Glomerular visceral epithelial cell (primary cell): ENCODE measurements around the gene TPGS1.
A peak's percentile ranks its signal among the peaks of the same experiment; 100 is the strongest.

ENCODE experiments used
- DNase-seq: peaks from one replicate; pipeline ENCODE4 v3.0.0-alpha.2; 2016; ENCODE audit errors: extremely low spot score

The TPGS1 gene, protein sequence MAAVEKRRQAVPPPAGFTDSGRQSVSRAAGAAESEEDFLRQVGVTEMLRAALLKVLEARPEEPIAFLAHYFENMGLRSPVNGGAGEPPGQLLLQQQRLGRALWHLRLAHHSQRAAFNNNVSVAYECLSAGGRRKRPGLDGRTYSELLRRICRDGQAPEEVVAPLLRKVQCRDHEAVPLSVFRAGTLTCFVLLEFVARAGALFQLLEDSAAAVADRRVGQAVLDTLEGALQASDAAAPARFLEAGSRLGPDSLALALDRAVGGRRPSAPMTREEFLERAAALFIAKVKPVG

DNA sequence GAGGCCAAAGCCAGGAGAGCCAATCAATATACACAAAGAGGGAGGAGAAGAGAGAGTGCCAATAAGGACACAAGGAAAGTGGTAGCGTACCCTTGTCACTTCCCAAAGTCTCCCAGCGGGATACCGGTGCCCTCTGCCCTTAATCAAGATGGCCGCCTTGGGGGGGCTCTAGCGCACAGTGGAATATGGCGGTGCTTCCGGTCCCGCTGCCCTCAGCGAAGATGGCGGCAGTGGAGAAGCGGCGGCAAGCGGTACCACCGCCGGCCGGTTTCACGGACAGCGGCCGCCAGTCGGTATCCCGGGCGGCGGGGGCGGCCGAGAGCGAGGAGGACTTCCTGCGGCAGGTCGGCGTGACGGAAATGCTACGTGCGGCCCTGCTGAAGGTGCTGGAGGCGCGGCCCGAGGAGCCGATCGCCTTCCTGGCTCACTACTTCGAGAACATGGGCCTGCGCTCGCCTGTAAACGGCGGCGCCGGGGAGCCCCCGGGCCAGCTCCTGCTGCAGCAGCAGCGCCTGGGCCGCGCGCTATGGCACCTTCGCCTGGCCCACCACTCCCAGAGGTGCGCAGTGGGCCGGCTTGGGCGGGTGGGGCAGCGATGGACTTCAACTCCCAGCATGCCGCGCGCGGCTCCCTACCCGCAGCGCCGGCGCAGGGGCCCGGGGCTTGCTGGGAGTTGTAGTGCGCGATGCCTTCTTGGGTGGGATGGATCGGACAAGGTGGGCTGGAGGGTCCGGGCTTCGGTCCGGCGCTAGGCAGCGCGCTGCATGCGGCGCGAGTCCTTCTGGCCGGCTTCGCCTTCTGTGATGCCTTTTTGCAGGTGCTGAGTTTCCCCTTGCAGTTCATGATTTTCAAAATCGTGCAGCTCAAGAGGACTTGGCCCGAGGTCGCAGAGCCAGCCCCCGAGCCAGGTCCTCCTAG is at the start of gene TPGS1:
Gene TPGS1 (plus strand): TSS at position 212 of the 918 bp plus-strand sequence. CDS start 10 bp downstream, at position 222.
- DNase-seq, result peak; percentile 73

DNA sequence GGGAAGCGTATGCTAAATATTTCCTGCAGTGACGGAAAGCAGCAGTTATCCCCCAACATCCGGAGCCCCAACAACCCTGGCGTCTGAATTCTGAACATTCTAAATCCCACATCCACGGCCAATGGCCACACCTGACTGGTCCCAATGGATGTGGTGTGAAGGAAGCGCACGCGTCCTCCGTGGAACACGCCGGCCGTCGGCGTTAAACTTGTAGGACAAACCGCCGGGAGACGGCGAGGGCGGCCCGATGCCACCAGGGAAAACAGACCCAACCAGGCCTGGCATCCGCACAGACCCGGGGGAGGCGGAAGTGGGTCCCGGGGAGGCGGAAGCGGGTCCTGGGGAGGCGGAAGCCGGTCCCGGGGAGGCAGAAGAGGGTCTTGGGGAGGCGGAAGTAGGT is 49.7 kb upstream of the TPGS1 start:
- DNase-seq, result no peak

DNA sequence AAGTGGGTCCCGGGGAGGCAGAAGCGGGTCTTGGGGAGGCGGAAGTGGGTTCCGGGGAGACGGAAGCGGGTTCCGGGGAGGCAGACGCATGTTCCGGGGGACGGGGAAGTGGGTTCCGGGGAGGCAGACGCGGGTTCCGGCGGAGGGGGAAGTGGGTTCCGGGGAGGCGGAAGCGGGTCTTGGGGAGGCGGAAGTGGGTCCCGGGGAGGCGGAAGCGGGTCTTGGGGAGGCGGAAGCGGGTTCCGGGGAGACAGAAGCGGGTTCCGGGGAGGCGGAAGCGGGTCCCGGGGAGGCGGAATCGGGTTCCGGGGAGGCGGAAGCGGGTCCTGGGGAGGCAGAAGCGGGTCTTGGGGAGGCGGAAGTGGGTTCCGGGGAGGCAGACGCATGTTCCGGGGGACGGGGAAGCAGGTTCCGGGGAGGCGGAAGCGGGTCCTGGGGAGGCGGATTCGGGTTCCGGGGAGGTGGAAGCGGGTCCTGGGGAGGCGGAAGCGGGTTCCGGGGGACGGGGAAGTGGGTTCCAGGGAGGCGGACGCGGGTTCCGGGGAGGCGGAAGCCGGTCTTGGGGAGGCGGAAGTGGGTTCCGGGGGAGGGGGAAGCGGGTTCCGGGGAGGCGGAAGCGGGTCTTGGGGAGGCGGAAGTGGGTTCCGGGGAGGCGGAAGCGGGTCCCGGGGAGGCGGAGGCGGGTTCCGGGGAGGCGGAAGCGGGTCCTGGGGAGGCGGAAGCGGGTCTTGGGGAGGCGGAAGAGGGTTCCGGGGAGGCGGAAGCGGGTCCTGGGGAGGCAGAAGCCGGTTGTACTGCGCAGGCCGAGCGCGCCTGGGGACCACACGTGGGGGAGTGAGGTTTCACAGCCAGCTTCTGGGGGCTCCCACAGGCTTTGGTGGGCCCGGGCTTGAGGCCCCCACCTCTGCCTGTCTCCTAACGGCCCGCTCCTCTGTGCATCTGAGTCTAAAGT is 48.9 kb upstream of the TPGS1 start:
- DNase-seq, result no peak

DNA sequence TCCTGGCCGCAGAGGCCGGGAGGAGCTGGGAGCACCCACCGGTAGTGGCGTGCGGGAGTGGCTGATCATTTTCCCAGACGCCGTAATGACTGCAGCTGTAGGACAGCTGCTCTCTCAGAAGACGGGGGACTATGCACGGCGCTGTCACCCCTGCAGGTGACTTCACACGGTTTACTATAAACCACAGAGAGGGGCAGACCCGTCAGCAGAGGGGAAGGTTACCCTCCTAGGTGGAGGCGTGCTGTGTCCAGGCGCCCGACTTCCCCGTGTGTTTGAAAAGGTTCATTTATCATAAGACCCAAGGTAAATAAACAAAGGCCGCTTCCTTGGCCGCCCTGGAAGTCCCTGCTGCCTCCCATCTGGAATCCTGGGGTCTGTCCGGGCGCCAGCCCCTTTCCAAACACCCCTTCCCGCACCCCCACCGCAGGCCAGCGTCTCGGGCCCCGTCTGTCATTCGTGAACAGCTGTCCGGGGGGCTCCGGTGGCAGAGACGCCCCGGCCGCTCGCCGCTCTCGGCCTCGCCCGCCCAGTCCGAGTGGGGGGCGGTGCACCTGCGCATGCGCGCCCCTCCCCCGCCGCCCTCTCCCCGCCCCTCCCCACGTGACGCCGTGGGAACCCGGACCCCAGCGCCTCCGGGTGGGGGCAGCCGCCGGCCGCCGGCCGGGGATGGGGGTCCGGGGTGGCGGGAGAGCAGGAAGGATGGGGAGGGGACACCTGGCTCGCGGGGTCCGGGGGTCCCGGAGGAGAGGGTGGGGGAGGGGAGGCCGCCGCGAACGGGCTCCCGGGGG is 47.4 kb upstream of the TPGS1 start:
- DNase-seq, result peak; percentile 38

DNA sequence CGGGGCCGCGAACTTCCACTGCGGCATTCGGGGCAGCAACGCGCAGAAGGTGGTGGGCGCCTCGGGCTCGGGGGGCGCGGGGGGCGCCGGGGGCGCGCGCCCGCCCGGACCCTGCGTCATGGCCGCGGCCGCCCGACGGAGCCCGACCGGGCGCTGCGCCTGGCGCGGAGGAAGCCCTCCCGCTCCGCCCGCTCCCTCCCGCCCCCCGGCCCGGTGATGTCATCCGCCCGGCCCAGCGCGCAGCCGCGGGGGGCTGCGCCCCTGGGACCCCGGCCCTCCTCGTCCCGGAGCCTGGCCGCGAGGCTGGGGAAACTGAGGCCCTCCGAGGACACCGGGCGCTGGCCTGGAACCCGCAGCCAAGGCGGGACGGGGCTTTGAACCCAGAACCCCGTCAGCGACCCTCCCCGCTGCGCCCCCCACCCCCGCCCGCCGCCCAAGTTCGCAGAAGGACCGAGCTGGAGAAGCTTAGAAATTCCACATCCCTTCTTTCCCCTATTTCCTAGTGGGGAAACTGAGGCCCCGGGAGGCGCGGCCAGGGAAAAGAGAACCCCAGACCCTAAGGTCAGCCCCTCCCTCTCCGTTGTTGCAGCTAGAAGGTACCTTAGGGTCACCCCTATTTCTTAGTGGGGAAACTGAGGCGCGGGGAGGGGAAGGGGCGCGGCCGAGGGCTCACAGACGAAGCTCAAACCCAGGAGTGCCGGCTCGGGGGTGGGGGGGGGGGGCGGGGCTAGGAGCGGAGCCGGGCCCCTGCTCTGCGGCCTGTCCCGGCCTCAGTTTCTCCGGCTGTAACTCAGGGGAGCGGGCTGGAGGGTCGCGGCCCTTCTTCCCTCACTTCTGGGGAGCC is 46.2 kb upstream of the TPGS1 start, which contains the start of gene SHC2:
Gene SHC2 (minus strand): TSS at position 157 of the 844 bp plus-strand sequence. CDS start 37 bp downstream, at position 120.
- no peak for DNase-seq

DNA sequence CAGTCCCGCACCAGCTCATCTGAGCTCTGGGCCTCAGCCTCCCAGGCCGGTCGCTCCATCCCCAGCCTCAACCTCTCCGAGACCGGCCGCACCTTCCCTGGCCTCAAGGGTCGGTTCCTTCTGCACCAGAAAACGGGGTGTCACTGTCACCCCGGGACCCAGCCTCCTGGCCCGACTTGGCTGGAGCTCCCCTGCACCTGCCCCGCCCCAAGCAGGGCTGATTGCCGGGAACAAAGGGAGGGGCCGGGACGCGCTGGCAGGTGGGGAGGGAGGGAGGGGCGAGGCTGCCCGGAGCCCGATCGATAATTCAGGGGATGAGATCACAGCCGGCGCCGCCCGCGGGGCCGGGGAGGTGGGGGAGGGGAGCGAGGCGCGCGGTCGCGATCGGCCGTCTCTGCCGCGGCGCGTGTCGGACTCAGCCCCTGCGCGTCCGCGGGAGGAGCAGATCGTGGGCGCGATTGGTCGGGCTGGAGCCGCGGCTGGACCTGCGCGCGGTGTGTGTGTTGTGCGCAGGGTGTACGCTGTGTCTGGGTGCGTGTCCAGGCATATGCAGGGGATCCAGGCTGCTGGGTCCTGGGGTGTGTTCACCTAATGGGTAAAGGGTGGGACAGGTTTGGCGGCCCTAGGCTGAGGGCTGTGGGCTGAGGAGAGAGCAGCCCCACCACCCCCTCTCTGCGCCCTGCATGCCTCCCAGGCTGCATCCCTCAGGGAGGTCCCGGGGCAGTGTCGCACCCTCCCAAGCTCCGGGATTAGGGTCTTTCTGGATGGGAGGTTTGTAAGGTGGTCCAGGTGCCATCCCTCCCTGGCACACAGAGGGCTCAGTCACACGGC is 45.4 kb upstream of the TPGS1 start:
- DNase-seq, result no peak

DNA sequence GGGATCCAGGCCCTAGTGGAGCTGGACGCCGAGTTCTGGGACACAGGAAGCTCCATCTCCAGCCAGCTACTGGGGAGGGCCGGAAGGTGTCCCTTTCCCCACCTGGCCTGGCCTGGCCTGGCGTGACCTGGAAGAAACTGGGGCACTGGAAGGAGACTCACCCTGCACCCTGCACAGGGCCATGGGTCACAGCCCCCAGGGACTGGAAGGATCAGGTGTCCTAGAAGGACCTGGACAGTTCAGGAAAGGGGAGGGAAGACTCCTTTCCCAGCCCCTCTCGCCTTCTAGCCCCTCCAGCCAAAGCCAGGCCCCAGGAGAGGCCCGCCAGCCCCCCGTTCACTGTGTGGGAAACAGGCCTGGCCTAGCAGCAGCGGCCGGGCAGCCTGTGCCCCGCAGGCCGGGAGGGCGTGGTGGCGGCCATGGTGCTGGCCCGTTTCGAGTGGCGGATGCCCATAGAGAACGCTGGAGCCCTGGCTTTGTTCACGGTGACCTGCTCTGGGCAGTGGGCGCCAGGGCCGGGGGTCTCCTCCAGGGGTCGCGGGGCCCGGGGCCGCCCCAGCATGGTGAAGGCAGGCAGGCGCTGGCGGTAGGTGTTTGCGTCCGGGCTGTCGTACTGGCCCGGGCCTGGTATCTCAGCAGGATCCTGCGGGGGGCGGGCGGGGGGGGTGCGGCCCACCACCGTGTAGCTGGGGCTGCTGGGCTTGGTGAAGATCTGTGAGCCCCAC is 43.7 kb upstream of the TPGS1 start:
- no peak for DNase-seq

DNA sequence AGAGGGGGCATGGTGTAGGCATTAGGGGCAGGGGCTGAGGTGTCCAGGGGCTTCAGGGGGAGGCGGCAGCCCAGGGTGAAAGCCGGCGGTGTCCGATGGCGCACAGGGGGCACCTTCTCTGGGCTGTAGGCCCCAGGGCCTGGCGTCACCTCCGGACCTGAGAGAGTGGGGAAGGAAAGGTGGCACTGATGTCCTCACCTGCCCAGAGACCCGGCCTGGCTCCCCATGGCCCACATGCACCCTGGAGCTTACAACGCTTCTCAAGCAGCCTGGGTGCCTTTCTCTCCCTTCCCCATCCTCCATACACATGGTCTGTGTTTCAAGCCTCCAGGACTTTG is 43.1 kb upstream of the TPGS1 start:
- DNase-seq, result no peak

DNA sequence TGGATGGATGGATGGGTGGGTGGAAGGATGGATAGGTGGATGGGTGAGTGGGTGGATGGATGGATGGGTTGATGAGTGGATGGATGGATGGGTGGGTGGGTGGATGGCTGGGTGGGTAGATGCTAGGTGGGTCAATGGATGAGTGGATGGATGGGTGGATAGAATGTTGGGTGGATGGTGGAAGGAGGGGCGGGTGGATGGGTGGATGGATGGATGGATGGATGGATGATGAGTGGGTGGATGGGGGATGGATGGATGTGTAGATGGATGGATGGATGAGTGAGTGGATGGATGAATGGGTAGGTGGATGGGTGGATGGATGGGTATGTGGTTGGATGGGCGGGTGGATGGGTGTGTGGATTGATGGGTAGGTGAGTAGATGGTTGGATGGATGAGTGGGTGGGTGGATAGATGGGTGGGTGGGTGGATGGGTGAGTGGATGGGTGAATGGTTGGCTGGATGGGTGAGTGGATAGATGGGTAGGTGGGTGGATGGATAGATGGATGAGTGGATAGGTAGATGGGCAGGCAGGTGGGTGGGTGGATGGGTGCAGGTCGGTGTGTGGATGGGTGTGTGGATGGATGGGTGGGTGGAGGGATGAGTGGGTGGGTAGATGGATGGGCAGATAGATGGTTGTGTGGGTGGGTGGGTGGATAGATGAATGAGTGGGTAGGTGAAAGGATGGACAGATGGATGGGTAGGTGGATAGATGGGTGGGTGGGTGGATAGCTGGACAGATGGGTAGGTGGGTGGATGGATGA is 42.1 kb upstream of the TPGS1 start:
- no peak for DNase-seq

DNA sequence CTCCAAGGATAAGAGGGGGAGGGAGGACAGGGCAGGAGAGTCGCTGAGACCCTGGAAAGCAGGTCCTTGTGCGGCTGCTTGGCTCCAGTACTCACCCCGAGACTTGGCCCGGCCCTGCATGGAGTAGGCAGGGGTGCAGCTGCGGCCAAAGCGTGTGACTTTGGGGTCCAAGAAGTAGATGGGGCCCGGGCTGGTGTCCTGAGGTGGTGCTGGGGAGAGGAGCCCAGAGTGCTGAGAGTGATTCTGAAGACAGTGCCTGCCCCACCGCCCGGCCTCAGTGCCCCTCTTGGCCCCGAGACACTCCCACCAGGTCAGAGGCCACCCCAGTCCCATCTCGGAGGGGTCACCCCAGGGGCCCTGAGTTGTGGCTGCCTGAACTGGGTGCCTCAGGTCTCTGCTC is 39.7 kb upstream of the TPGS1 start:
- no peak for DNase-seq

DNA sequence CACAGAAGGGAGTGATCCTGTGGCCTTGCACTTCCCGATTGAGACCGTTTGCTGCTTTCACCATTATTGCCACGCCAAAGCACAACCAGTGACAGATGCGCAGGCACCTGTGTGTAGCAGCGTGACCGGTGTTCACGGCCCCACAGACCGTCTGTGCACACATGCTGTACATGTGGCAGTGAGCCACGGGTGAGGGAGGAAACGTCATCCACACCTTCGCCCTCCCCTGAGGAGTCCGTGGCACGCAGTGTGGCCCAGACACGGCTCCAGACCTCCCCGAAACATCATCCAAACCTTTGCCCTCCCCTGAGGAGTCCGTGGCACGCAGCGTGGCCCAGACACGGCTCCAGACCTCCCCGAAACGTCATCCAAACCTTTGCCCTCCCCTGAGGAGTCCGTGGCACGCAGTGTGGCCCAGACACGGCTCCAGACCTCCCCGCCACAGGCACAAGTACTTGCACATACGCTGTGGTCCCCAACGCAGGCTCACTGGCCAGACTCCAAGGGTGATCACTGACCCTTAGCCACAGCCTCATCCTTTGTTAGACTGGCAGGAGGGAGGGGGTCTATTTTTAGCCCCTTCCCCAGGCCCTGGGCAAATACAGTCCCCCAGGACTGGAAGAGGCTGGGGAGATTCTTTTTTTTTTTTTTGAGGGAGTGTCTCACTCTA is 38.6 kb upstream of the TPGS1 start:
- no peak for DNase-seq

DNA sequence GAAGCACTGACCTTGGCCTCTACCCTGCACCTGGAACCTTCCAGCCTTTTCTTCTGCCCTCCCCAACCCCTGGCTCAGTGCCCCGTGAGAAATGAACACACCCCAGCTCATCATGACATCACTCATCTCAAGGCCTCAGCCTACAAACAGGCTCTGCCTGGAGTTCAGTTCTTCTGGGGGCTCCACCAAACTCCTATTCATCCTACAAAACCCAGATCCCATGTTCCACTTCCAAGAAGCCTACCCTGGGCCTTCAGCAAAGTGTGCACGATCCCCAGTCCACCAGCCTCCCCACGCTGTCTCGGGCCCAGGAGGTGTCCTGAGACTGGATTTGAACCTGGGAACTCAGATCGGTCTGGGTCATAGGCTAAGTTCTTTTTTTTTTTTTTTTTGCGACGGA is 37.5 kb upstream of the TPGS1 start:
- DNase-seq, result no peak

DNA sequence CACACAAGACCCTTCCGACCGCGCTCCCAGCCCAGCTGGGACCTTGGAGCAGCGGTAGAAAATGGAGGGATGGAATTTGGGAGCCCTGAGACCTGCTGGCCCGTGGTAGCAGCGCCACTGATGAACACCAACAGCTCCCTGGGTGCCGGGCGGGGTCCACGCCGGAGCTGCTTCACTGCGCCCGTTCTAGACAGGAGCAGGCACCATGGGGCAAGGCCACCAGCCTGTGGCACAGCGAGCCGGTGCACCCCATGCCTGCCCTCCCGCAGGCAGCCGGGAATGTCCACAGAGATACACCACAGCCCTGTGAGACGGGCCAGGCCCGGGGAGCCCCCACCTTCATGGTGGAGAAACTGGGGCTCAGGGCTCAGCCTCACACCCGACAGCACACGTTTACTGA is 36.6 kb upstream of the TPGS1 start:
- DNase-seq, result no peak

DNA sequence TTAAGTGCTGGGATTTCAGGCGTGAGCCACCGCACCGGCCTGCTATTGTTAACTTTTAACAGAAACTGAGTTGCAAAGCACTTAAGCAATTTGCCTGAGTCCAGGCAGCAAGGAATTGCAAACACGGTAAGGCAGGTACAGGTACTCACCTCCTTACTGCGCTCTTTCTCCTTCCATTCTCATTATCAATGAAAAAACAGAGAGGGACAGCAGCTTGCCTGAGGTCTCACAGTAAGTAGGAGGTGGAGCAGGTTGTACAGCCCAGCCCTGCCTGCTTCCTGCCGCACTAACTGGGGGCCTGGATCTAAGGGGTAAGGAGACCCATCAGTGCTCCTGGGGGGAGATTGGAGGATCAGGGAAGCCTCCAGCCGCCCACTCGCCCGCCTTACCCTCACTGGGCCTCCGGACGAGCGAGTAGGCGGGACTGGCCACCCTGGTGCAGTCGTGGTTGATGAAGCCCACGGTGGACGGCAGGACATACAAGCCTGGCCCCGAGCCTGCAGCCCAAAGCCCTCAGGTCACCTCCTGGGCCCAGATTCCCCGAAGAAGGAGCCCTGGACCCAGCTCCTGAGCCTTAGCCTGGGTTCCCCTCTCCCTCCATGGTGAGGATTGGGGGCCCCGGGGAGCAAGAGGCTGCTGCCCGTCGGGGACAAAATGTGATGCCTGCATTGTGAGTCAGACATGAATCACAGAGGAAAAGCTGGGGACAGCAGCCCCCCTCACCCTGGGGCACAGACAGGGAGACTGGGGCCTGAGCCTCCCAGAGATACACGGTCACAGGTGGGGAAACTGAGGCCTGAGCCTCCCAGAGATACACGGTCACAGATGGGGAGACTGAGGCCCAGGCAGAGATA is 35.1 kb upstream of the TPGS1 start:
- DNase-seq, result no peak

DNA sequence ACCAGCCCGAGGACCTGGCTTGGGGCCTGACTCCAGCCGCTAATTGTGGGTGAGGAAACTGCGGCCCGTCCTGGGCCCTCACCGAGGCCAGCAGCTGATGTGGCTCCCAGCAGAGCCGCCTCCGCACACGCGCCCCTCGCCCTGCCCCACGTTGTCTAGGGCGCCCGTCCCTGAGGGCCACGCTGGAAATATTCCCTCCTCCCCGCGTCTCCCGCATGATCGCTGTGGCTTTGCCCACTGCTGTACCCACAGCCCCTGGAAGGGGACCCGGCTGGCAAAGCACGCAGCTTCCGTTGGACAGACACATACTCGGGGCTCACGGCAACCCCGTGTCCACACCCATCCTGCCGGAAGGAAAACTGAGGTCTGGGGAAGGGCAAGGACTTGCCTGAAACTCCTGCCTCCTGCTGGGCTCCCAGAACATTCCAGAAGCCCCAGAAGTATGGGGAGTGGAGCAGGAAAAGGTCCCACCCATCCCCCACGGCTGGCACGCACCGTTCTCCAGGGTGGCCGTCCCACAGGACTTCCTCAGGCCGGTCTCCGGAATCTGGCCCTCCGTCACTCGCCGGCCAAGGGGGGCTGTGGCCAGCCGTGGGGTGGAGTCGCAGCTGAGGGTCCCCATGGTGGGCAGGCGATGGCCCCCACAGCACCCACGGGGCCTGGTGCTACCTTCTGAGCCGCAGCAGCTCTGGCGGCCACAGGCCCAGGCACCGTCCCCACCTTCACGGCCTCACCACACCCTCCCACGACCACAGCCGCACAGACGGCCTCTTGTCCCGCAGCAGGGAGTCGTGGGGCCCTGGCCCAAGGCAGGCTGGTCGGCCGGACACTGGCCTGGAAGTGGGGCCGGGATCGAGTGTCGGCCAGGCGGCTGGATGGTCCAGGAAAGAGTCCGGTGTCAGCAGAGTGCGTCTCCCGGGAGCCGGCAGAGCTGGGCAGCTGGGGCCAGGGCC is 32.9 kb upstream of the TPGS1 start:
- no peak for DNase-seq
